Lower leg skin (tissue), 3 donors: ENCODE measurements around the gene P2RY2.

Experiments used
- CTCF ChIP-seq, 3 donors: fragments of 450-650 bp; IDR thresholded peaks; one replicate each; pipeline ENCODE4 v1.5.1; 2016; ENCODE audit warnings: antibody characterized with exemption in 3 of 3, mild to moderate bottlenecking in 3 of 3, moderate library complexity in 2 of 3
- POLR2A ChIP-seq, 2 donors: fragments of 450-650 bp; IDR thresholded peaks; one replicate each; pipeline ENCODE4 v1.6.1; 2016 to 2017; ENCODE audit warnings: antibody characterized with exemption in 2 of 2, mild to moderate bottlenecking in 1 of 2, moderate library complexity in 1 of 2

GRCh38 chr11:73218830-73219215, 742 bp downstream of the P2RY2 start:
- TF ChIP-seq POLR2A (IDR thresholded peaks at IDR 0.05): no peak
- TF ChIP-seq CTCF (IDR thresholded peaks at IDR 0.05): no peak
